Mesothelial cell of epicardium (in vitro differentiated cells): ENCODE data around the gene PP2D1. TPM values are rescaled to one million over a fixed set of nuclear protein-coding genes. Genes with fewer than 3 reads are reported as not detected.

Source experiments
- DNase-seq, 2 experiments: peaks; one replicate each; pipeline ENCODE4 v3.0.0; 2021; ENCODE audit warnings: low spot score in 2 of 2; ENCODE audit not compliant: unreplicated experiment in 2 of 2
- H3K27ac Mint-ChIP-seq: 2 replicates; pipeline ENCODE4 v1.8.0; 2021; ENCODE audit warnings: mixed read lengths
- H3K27me3 Mint-ChIP-seq: 2 replicates; pipeline ENCODE4 v1.8.0; 2021; ENCODE audit warnings: low read depth, mixed read lengths
- H3K36me3 Mint-ChIP-seq: 2 replicates; pipeline ENCODE4 v1.8.0; 2021; ENCODE audit warnings: mixed read lengths
- H3K4me1 Mint-ChIP-seq: 2 replicates; pipeline ENCODE4 v1.8.0; 2021; ENCODE audit warnings: mixed read lengths
- H3K4me3 Mint-ChIP-seq: 2 replicates; pipeline ENCODE4 v1.8.0; 2021; ENCODE audit warnings: mild to moderate bottlenecking, moderate library complexity, mixed read lengths
- H3K9me3 Mint-ChIP-seq: 2 replicates; pipeline ENCODE4 v1.8.0; 2021; ENCODE audit warnings: mixed read lengths
- total RNA-seq: library from RNA; stranded (reverse); gene quantifications from 3 replicates; pipeline ENCODE4 v1.2.1, GENCODE V29; 2021
- TF ChIP-seq, protein P1 (sequence below): fragments of 200-600 bp; sonication (generic); IDR thresholded peaks from one replicate; pipeline ENCODE4 v1.5.0; 2021; ENCODE audit warnings: antibody characterized with exemption; ENCODE audit not compliant: unreplicated experiment

The PP2D1 gene
- total RNA-seq, 1 donor from 2014 or later, result not detected

DNA sequence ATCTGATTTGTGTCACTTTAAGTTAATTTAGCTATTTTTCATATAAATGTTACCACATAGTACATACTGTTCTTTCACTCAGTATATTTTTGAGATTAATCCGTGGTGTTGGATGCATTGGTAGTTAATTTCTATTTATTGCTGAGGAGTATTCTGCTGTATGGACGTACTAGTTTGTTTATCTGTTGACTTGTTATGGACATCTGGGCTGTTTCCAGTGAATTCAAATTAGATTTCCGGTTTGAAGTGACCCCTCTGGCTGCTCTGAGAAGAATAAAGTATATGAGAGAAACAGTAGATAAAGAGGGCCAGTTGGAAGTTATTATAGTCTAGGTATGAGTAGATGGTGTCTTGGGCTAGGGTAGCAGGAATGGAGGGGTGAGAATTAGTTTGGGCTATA is 43.8 kb upstream of the PP2D1 start:
- Mint-ChIP-seq H3K27ac (no peak overlapping the region), H3K4me3 (no peak overlapping the region), H3K9me3 (no peaks in the 10 kb centered on the region), H3K4me1 (peaks cover 3% of the 10 kb centered on the region), H3K27me3 (no peaks in the 10 kb centered on the region), H3K36me3 (no peaks in the 10 kb centered on the region)
- TF ChIP-seq, protein P1, sequence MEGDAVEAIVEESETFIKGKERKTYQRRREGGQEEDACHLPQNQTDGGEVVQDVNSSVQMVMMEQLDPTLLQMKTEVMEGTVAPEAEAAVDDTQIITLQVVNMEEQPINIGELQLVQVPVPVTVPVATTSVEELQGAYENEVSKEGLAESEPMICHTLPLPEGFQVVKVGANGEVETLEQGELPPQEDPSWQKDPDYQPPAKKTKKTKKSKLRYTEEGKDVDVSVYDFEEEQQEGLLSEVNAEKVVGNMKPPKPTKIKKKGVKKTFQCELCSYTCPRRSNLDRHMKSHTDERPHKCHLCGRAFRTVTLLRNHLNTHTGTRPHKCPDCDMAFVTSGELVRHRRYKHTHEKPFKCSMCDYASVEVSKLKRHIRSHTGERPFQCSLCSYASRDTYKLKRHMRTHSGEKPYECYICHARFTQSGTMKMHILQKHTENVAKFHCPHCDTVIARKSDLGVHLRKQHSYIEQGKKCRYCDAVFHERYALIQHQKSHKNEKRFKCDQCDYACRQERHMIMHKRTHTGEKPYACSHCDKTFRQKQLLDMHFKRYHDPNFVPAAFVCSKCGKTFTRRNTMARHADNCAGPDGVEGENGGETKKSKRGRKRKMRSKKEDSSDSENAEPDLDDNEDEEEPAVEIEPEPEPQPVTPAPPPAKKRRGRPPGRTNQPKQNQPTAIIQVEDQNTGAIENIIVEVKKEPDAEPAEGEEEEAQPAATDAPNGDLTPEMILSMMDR, result no peak
- no peak for DNase-seq

DNA sequence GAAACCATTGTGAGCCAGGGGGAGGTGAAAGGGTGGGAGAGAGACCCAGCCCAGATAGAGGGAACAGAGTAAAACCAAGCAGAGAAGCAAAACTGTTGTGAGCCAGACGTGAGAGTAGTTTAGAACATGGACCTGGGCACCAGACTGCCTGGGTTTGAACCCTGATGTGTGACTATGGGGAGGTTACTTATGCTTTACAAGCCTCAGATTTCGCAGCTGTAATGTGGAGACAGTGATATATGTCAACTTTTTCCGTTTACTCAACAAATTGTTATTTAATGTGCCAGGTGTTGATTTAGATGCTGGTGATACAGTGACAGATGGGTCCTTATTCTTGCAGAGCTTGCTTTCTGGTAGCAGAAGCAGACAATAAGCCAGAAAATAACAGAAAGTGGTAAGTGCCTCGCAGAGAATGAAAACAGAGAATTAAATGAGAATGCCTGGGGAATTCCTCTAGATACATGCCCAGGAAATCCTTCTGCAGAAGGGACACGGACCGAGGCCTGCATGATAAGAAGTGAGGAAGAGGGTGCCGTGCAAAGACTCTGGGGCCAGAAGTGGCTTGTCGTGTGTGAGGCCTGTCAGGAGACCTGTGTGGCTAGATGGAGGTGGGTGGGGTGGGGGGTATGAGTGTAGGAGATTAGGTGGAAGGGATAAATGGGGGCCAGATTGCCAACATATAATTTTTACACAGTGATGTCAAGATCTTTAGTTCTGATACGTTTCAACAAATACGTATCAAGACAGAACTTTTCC is 43.1 kb upstream of the PP2D1 start:
- H3K27ac Mint-ChIP-seq, result no peak overlapping the region
- no peak overlapping the region for H3K4me3 Mint-ChIP-seq
- TF ChIP-seq, protein P1, result no peak
- H3K4me1 Mint-ChIP-seq, result peaks cover 3% of the 10 kb centered on the region
- H3K27me3 Mint-ChIP-seq, result no peaks in the 10 kb centered on the region
- no peaks in the 10 kb centered on the region for H3K9me3 Mint-ChIP-seq
- H3K36me3 Mint-ChIP-seq, result no peaks in the 10 kb centered on the region
- no peak for DNase-seq

DNA sequence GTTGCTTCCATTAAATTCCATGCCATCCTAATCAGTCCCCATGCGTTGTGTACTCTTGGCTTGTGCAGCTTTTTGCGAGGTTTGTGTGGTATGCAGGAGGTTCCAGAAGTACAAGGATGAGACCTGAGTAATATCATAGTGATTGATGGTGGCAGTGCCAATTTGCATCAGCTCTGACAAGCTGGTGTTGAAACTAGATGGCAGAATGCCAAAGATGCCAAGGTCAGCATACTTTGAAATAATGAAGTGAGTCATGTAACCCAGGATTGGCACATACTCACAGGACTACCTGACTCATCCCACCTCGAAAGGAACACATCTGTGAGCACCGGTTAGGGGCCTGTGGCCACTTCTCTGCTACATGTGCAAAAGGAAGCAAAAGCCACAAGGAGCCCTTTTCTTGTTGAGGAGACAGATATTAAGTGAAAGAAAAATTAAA is 42.5 kb upstream of the PP2D1 start:
- Mint-ChIP-seq H3K4me1 (peaks cover 3% of the 10 kb centered on the region), H3K27ac (no peak overlapping the region), H3K36me3 (no peaks in the 10 kb centered on the region), H3K4me3 (no peak overlapping the region), H3K9me3 (no peaks in the 10 kb centered on the region), H3K27me3 (no peaks in the 10 kb centered on the region)
- no peak for DNase-seq
- TF ChIP-seq, protein P1, result no peak

DNA sequence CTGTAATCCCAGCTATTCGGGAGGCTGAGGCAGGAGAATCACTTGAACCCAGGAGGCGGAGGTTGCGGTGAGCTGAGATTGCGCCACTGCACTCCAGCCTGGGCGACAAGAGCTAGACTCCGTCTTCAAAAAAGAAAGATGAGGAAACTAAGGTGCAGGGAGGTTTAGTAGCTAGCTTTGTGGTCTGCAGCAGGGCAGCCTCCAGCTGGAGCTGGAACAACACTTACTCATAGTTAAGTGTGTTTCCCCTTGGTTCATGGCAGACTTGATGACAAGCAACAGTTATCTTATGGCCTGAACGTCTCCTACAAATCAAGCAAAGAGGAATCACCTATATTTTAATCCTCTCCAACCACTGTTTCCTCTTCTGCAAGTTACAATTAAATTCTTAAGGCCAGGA is 40.8 kb upstream of the PP2D1 start:
- H3K9me3 Mint-ChIP-seq, result no peaks in the 10 kb centered on the region
- no peak overlapping the region for H3K27ac Mint-ChIP-seq
- no peak for DNase-seq
- TF ChIP-seq, protein P1, result no peak
- no peak overlapping the region for H3K4me3 Mint-ChIP-seq
- peaks cover 5% of the 10 kb centered on the region for H3K4me1 Mint-ChIP-seq
- no peaks in the 10 kb centered on the region for H3K27me3 Mint-ChIP-seq
- H3K36me3 Mint-ChIP-seq, result no peaks in the 10 kb centered on the region

DNA sequence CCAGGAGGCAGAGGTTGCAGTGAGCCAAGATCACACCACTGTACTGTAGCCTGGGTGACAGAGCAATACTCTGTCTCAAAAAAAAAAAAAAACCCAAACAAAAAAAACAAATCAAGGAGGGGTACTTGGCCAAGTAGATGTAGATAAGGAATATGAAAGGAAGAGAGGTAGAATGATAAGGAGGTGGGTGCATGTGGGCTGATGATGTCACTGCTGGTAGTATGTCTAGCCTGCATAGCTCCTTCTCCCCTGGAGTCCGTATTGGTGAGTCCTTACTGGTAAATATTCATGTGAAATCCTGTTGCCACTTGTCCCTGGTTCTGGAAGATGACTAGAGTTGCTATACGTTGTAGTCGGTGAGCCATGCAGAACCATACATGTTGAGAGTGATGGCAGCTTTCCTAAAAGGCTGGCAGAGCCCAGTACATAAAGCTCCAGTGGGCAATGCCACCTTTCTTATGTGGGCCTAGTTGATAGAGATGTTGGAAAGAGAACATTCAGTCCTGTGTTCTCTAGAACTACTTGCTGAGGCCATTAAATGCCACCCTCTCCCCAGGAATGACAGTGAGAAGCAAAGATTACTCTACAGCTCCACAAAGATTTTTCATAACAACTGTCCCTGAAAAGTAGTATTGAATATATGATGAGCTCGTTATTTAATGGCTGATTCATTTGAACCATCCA is 39.2 kb upstream of the PP2D1 start:
- no peak overlapping the region for H3K4me3 Mint-ChIP-seq
- H3K27ac Mint-ChIP-seq, result no peak overlapping the region
- H3K9me3 Mint-ChIP-seq, result no peaks in the 10 kb centered on the region
- no peak for DNase-seq
- H3K36me3 Mint-ChIP-seq, result no peaks in the 10 kb centered on the region
- TF ChIP-seq, protein P1, result no peak
- peaks cover 3% of the 10 kb centered on the region for H3K4me1 Mint-ChIP-seq
- H3K27me3 Mint-ChIP-seq, result no peaks in the 10 kb centered on the region
